Ishikawa (cell line): ENCODE results near the gene PCDHGA1.

ENCODE experiments used
- CEBPB ChIP-seq: IDR thresholded peaks from 2 replicates; pipeline ENCODE4 v1.6.1; 2012
- CREB1 ChIP-seq: IDR thresholded peaks from 2 replicates; pipeline ENCODE4 v1.6.1; 2012; ENCODE audit warnings: low read depth
- EGR1 ChIP-seq: IDR thresholded peaks from 2 replicates; pipeline ENCODE4 v1.6.1; 2012
- EP300 ChIP-seq: IDR thresholded peaks from 2 replicates; pipeline ENCODE4 v1.6.1; 2012; ENCODE audit warnings: borderline replicate concordance
- FOXM1 ChIP-seq: IDR thresholded peaks from 2 replicates; pipeline ENCODE4 v1.6.1; 2012; ENCODE audit warnings: low read depth, borderline replicate concordance
- MAX ChIP-seq: IDR thresholded peaks from 2 replicates; pipeline ENCODE4 v1.6.1; 2012
- NFIC ChIP-seq: IDR thresholded peaks from 2 replicates; pipeline ENCODE4 v1.6.1; 2012
- RAD21 ChIP-seq: IDR thresholded peaks from 2 replicates; pipeline ENCODE4 v1.6.1; 2012; ENCODE audit warnings: low read depth
- REST ChIP-seq: IDR thresholded peaks from 2 replicates; pipeline ENCODE4 v1.6.1; 2012; ENCODE audit warnings: low read depth, mild to moderate bottlenecking
- TAF1 ChIP-seq: IDR thresholded peaks from 2 replicates; pipeline ENCODE4 v1.6.1; 2012; ENCODE audit warnings: low read depth, mild to moderate bottlenecking
- TCF12 ChIP-seq: IDR thresholded peaks from 2 replicates; pipeline ENCODE4 v1.6.1; 2012; ENCODE audit warnings: low read depth
- TEAD4 ChIP-seq: IDR thresholded peaks from 2 replicates; pipeline ENCODE4 v1.6.1; 2012
- USF1 ChIP-seq: IDR thresholded peaks from 2 replicates; pipeline ENCODE4 v1.6.1; 2012
- YY1 ChIP-seq: IDR thresholded peaks from 2 replicates; pipeline ENCODE4 v1.6.1; 2012; ENCODE audit warnings: low read depth
- ZBTB7A ChIP-seq: IDR thresholded peaks from 2 replicates; pipeline ENCODE4 v1.6.1; 2012; ENCODE audit warnings: low read depth

The PCDHGA1 gene

GRCh38 chr5:141484641-141485311 is 154.5 kb downstream of the PCDHGA1 start, which contains the start of gene PCDHGC4:
TSS of gene PCDHGC4 (plus strand) at chr5:141485030. CDS start at chr5:141485174, 144 bp downstream.
- TF ChIP-seq NFIC (no peak), RAD21 (no peak), ZBTB7A (peak; percentile 54; the same call in 1 of the 2 replicates), MAX (no peak), CREB1 (no peak)

GRCh38 chr5:141485321-141486055 is 155.2 kb downstream of the PCDHGA1 start:
- no peak for TF ChIP-seq EP300
- TF ChIP-seq NFIC: peak; percentile 48; the same call in 1 of the 2 replicates

GRCh38 chr5:141486091-141486490 is 155.8 kb downstream of the PCDHGA1 start:
- no peak for TF ChIP-seq REST
- no peak for TF ChIP-seq FOXM1
- TF ChIP-seq CREB1: no peak
- TF ChIP-seq TEAD4: no peak
- no peak for TF ChIP-seq RAD21
- no peak for TF ChIP-seq EGR1
- TF ChIP-seq MAX: no peak
- no peak for TF ChIP-seq EP300
- TF ChIP-seq TCF12: no peak
- TF ChIP-seq YY1: no peak
- TF ChIP-seq TAF1: no peak
- no peak for TF ChIP-seq ZBTB7A
- TF ChIP-seq CEBPB: no peak
- TF ChIP-seq NFIC: no peak
- TF ChIP-seq USF1: no peak

- TF ChIP-seq CREB1: no peak
- no peak for TF ChIP-seq MAX
- no peak for TF ChIP-seq REST
- TF ChIP-seq FOXM1: no peak
- TF ChIP-seq CEBPB: no peak
- TF ChIP-seq TCF12: no peak
- no peak for TF ChIP-seq TAF1
- no peak for TF ChIP-seq EGR1
- no peak for TF ChIP-seq ZBTB7A
- no peak for TF ChIP-seq EP300
- TF ChIP-seq NFIC: no peak
- TF ChIP-seq YY1: no peak
- TF ChIP-seq USF1: no peak
- no peak for TF ChIP-seq TEAD4
- no peak for TF ChIP-seq RAD21
Observed at GRCh38 chr5:141487131-141487530, 156.8 kb downstream of the PCDHGA1 start.

- TF ChIP-seq ZBTB7A (no peak), EGR1 (no peak), TAF1 (no peak), TEAD4 (no peak), CREB1 (no peak), TCF12 (no peak), CEBPB (no peak), YY1 (no peak), RAD21 (no peak), EP300 (no peak), NFIC (no peak), FOXM1 (no peak)
Observed at GRCh38 chr5:141488591-141489561, 158.6 kb downstream of the PCDHGA1 start, which contains the start of gene PCDHGC5. TSS of gene PCDHGC5 (plus strand) at chr5:141489081. CDS start at chr5:141489241, 160 bp downstream.
